ENCODE data around the gene BACH2. TPM values are rescaled to one million over a fixed set of nuclear protein-coding genes. Genes with fewer than 3 reads are reported as not detected.
"Not testable (repeated sequence)": the region's sequence is repeated elsewhere in the genome, so short reads cannot be mapped to it uniquely, and the experiment has no call there.

The BACH2 gene
- total RNA-seq, 2 experiments from 2014 or later: 30.3 to 31.1 TPM

DNA sequence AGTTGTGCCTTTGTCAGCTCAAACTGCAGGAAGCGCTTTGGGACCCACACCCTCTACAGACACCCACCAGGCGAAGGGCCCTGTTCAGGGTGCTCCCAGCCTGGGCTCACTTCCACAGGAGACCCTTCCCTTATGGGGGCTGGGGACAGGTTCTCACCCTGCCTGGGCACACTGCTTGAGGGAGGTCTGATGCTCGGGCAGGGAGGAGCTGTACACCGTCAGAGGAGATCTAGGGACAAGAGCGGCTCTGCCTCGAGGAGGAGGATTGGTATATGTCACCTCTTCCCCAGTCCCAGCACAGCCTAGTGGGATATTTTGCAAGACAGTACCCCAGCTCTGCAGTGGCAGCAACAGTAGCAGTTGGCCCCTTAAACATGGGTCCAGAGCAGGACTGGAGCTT lies 375.4 kb downstream of the BACH2 start:
- H3K27me3 Mint-ChIP-seq: no peaks in the 10 kb centered on the region
- ChIA-PET CTCF (interaction anchor here (1.0 kb wide), 1 partner anchor 15 kb away, joined by 3 read pairs; no protein-coding TSS in a partner anchor), POLR2A (no interaction called here)
- peaks cover 9% of the 10 kb centered on the region for H3K4me1 Mint-ChIP-seq
- H3K9me3 Mint-ChIP-seq: peaks cover 15% of the 10 kb centered on the region
- H3K4me3 Mint-ChIP-seq: no peak overlapping the region
- H3K36me3 Mint-ChIP-seq (ENCODE audit: low read depth): peaks cover 13% of the 10 kb centered on the region
- no peak overlapping the region for H3K27ac Mint-ChIP-seq
- DNase-seq: no peak

GRCh38 chr6:89917801-89918366 lies 378.8 kb downstream of the BACH2 start:
- ChIA-PET CTCF (no interaction called here), POLR2A (no interaction called here)
- peaks cover 19% of the 10 kb centered on the region for H3K9me3 Mint-ChIP-seq
- H3K27me3 Mint-ChIP-seq: no peaks in the 10 kb centered on the region
- H3K4me3 Mint-ChIP-seq: no peak overlapping the region
- no peak for DNase-seq
- no peaks in the 10 kb centered on the region for H3K4me1 Mint-ChIP-seq
- no peak overlapping the region for H3K27ac Mint-ChIP-seq
- H3K36me3 Mint-ChIP-seq (ENCODE audit: low read depth): peaks cover 11% of the 10 kb centered on the region

DNA sequence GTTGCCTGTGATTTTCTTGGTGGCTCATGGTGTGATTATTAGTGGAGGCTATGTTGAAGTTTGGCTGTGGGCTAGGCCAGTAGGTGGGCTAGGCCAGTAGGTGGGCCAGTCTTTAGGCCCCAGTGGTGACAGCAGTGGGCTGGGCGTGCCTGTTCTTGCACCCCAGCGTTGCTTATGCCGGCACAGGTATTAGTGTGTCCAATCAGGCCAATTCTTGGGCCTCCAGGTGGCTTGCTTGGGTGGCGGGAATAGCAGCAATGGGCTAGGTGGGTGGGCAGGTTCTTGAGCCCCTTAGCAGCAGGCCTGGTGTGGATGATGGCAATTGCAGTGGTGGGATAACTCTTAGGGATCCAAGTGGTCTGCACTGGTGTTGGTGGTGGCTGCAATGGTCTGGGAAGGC lies 379.4 kb downstream of the BACH2 start:
- ChIA-PET POLR2A (no interaction called here), CTCF (no interaction called here)
- H3K4me1 Mint-ChIP-seq: no peaks in the 10 kb centered on the region
- H3K27me3 Mint-ChIP-seq: no peaks in the 10 kb centered on the region
- no peak overlapping the region for H3K4me3 Mint-ChIP-seq
- H3K36me3 Mint-ChIP-seq (ENCODE audit: low read depth): peaks cover 11% of the 10 kb centered on the region
- H3K27ac Mint-ChIP-seq: no peak overlapping the region
- H3K9me3 Mint-ChIP-seq: peaks cover 19% of the 10 kb centered on the region
- DNase-seq: no peak

GRCh38 chr6:89916136-89916920 lies 380.3 kb downstream of the BACH2 start:
- H3K27ac Mint-ChIP-seq: no peak overlapping the region

GRCh38 chr6:89910902-89911240 lies 385.8 kb downstream of the BACH2 start:
- H3K4me3 Mint-ChIP-seq: no peak overlapping the region
- CTCF ChIA-PET: interaction anchor here (0.8 to 1.2 kb wide), 2 partner anchors 18 to 30 kb away, joined by 3 to 6 read pairs; no protein-coding TSS in a partner anchor
- H3K9me3 Mint-ChIP-seq: peaks cover 2% of the 10 kb centered on the region

More at GRCh38 chr6:89916136-89916920, 380.3 kb downstream of the BACH2 start:
- no peaks in the 10 kb centered on the region for H3K27me3 Mint-ChIP-seq
- H3K36me3 Mint-ChIP-seq (ENCODE audit: low read depth): peaks cover 11% of the 10 kb centered on the region
- POLR2A ChIA-PET: no interaction called here
- H3K4me3 Mint-ChIP-seq: no peak overlapping the region
- H3K4me1 Mint-ChIP-seq: no peaks in the 10 kb centered on the region
- no peak for DNase-seq
- CTCF ChIA-PET: no interaction called here
- H3K9me3 Mint-ChIP-seq: peaks cover 19% of the 10 kb centered on the region

GRCh38 chr6:89910001-89910901 lies 386.4 kb downstream of the BACH2 start:
- POLR2A ChIA-PET; H3K4me1 Mint-ChIP-seq; H3K4me3 Mint-ChIP-seq; H3K27me3 Mint-ChIP-seq; H3K27ac Mint-ChIP-seq; H3K9me3 Mint-ChIP-seq; DNase-seq; H3K36me3 Mint-ChIP-seq (ENCODE audit: low read depth): not testable (repeated sequence)
- CTCF ChIA-PET: interaction anchor here (1.2 kb wide), 1 partner anchor 30 kb away, joined by 6 read pairs; no protein-coding TSS in a partner anchor

More at GRCh38 chr6:89910902-89911240, 385.8 kb downstream of the BACH2 start:
- Mint-ChIP-seq H3K27me3 (peaks cover 7% of the 10 kb centered on the region), H3K27ac (no peak overlapping the region), H3K4me1 (peaks cover 4% of the 10 kb centered on the region), H3K36me3 (ENCODE audit: low read depth) (no peaks in the 10 kb centered on the region)
- no peak for DNase-seq
- POLR2A ChIA-PET: no interaction called here

- Mint-ChIP-seq H3K36me3 (ENCODE audit: low read depth) (peaks cover 4% of the 10 kb centered on the region), H3K4me1 (peaks cover 11% of the 10 kb centered on the region), H3K27me3 (peaks cover 36% of the 10 kb centered on the region), H3K9me3 (no peaks in the 10 kb centered on the region), H3K27ac (no peak overlapping the region), H3K4me3 (no peak overlapping the region)
- no peak for DNase-seq
- ChIA-PET CTCF (no interaction called here), POLR2A (no interaction called here)
Observed at GRCh38 chr6:89895276-89895874, 401.3 kb downstream of the BACH2 start.

GRCh38 chr6:89894169-89894568 lies 402.5 kb downstream of the BACH2 start, which contains the start of gene GJA10:
TSS of gene GJA10 (plus strand) at chr6:89894469. CDS start at chr6:89894469, 0 bp downstream.
- H3K4me1 Mint-ChIP-seq: peaks cover 16% of the 10 kb centered on the region
- no peaks in the 10 kb centered on the region for H3K9me3 Mint-ChIP-seq
- ChIA-PET CTCF (no interaction called here), POLR2A (no interaction called here)
- DNase-seq: no peak
- no peak within 1 kb of the TSS for H3K27ac Mint-ChIP-seq
- H3K27me3 Mint-ChIP-seq: peaks cover 34% of the 10 kb centered on the region
- H3K4me3 Mint-ChIP-seq: no peak within 1 kb of the TSS
- H3K36me3 Mint-ChIP-seq (ENCODE audit: low read depth): peaks cover 4% of the 10 kb centered on the region

GRCh38 chr6:89892577-89892976 lies 404.1 kb downstream of the BACH2 start:
- H3K27ac Mint-ChIP-seq; H3K4me3 Mint-ChIP-seq; H3K36me3 Mint-ChIP-seq (ENCODE audit: low read depth); H3K9me3 Mint-ChIP-seq; DNase-seq; POLR2A ChIA-PET: not testable (repeated sequence)
- Mint-ChIP-seq H3K27me3 (peaks cover 32% of the 10 kb centered on the region), H3K4me1 (peaks cover 28% of the 10 kb centered on the region)
- CTCF ChIA-PET: interaction anchor here (0.6 to 1.1 kb wide), 2 partner anchors 19 to 82 kb away, joined by 3 to 6 read pairs; no protein-coding TSS in a partner anchor

- H3K9me3 Mint-ChIP-seq; H3K27ac Mint-ChIP-seq; CTCF ChIA-PET; DNase-seq; H3K36me3 Mint-ChIP-seq (ENCODE audit: low read depth); POLR2A ChIA-PET: not testable (repeated sequence)
- peaks cover 28% of the 10 kb centered on the region for H3K4me1 Mint-ChIP-seq
- peak overlapping the region; percentile 12 for H3K4me3 Mint-ChIP-seq
- peaks cover 24% of the 10 kb centered on the region for H3K27me3 Mint-ChIP-seq
Observed at GRCh38 chr6:89890845-89891528, 405.7 kb downstream of the BACH2 start.

GRCh38 chr6:89888871-89889270 lies 407.8 kb downstream of the BACH2 start:
- POLR2A ChIA-PET: interaction anchor here (1.8 kb wide), 1 partner anchor 60 kb away, joined by 6 read pairs; the partner anchor contains the start of gene CASP8AP2
- Mint-ChIP-seq H3K27ac (peak overlapping the region; percentile 70), H3K36me3 (ENCODE audit: low read depth) (no peaks in the 10 kb centered on the region), H3K9me3 (no peaks in the 10 kb centered on the region), H3K27me3 (peaks cover 19% of the 10 kb centered on the region), H3K4me3 (peak overlapping the region; percentile 38), H3K4me1 (peaks cover 29% of the 10 kb centered on the region)
- CTCF ChIA-PET: interaction anchor here (0.6 kb wide), 1 partner anchor 218 kb away, joined by 3 read pairs; no protein-coding TSS in a partner anchor
- no peak for DNase-seq

DNA sequence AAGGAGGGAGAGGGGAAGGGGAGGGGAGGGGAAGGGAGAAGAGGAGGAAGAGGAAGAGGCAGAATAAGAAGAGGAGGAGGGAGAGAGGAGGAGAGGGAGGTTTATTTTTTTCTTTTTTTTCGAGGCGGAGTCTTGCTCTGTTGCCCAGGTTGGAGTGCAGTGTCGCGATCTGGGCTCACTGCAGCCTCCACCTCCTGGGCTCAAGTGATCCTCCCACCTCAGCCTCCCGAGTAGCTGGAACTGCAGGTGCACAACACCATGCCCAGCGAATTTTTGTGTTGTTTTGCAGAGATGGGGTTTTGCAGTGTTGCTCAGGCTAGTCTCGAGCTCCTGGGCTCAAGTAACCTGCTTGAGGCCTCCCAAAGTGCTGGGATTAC lies 408.5 kb downstream of the BACH2 start:
- Mint-ChIP-seq H3K27me3 (peaks cover 12% of the 10 kb centered on the region), H3K4me3 (no peak overlapping the region), H3K36me3 (ENCODE audit: low read depth) (no peaks in the 10 kb centered on the region), H3K27ac (no peak overlapping the region), H3K9me3 (no peaks in the 10 kb centered on the region), H3K4me1 (peaks cover 29% of the 10 kb centered on the region)
- POLR2A ChIA-PET: interaction anchor here (0.6 to 1.8 kb wide), 2 partner anchors 59 to 270 kb away, joined by 3 to 6 read pairs; partner anchors contain the start of gene CASP8AP2
- CTCF ChIA-PET: interaction anchor here (1.5 kb wide), 1 partner anchor 52 kb away, joined by 6 read pairs; no protein-coding TSS in a partner anchor
- DNase-seq: no peak

All from activated CD4-positive, alpha-beta memory T cell treated with anti-CD3 and anti-CD28 coated beads, Interleukin-2, amount 10 ng/mL, durations not matched to agents 7 days and 5 days (primary cell).